WTC11 (cell line): Measurements from ENCODE around the gene CDKN2AIP. TPM values are rescaled to one million over a fixed set of nuclear protein-coding genes. Genes with fewer than 3 reads are reported as not detected.

Source experiments
- ATAC-seq: fragments of 200-7000 bp; cut with Tn5 transposase; 2 replicates; pipeline ENCODE4 v1.10.0; 2021; ENCODE audit warnings: mild to moderate bottlenecking, moderate library complexity
- CTCF ChIA-PET: fragments of 300-600 bp; sonication (Branson Sonifier 250); formaldehyde crosslinking; loops from one replicate; lab custom pipeline; 2021; ENCODE audit warnings: antibody characterized with exemption; lab: Charles Lee
- POLR2A ChIA-PET: fragments of 350-600 bp; sonication (Branson Sonifier 250); formaldehyde crosslinking; loops from one replicate; lab custom pipeline; 2021; ENCODE audit warnings: antibody characterized with exemption; lab: Charles Lee
- DNase-seq: peaks from one replicate; pipeline ENCODE4 v3.0.0; 2021; ENCODE audit warnings: low spot score
- H3K27ac Mint-ChIP-seq: 2 replicates; pipeline ENCODE4 v1.8.0; 2021; ENCODE audit warnings: mixed read lengths
- H3K27me3 Mint-ChIP-seq: 2 replicates; pipeline ENCODE4 v1.8.0; 2021; ENCODE audit warnings: low read depth, mild to moderate bottlenecking, moderate library complexity, mixed read lengths
- H3K36me3 Mint-ChIP-seq: 2 replicates; pipeline ENCODE4 v1.8.0; 2021; ENCODE audit warnings: mixed read lengths
- H3K4me1 Mint-ChIP-seq: 2 replicates; pipeline ENCODE4 v1.8.0; 2022; ENCODE audit warnings: mixed read lengths
- H3K4me3 Mint-ChIP-seq: 2 replicates; pipeline ENCODE4 v1.8.0; 2021; ENCODE audit warnings: mild to moderate bottlenecking, moderate library complexity, mixed read lengths
- H3K9me3 Mint-ChIP-seq: 2 replicates; pipeline ENCODE4 v1.8.0; 2021; ENCODE audit warnings: mixed read lengths
- AR ChIP-seq: fragments of 250-450 bp; sonication (Bioruptor Pico); IDR thresholded peaks from 2 replicates; pipeline ENCODE4 v1.9.0; 2021; ENCODE audit warnings: mild to moderate bottlenecking
- ATF2 ChIP-seq: sonication (generic); formaldehyde crosslinking; IDR thresholded peaks from 2 replicates; pipeline ENCODE4 v1.8.1; 2022; ENCODE audit warnings: low read depth, missing genetic modification reagents, borderline replicate concordance
- CREB1 ChIP-seq: sonication (generic); formaldehyde crosslinking; IDR thresholded peaks from 2 replicates; pipeline ENCODE4 v1.8.0; 2023; ENCODE audit warnings: mild to moderate bottlenecking, missing genetic modification reagents
- ETV6 ChIP-seq: sonication (generic); formaldehyde crosslinking; IDR thresholded peaks from 2 replicates; pipeline ENCODE4 v1.8.1; 2022; ENCODE audit warnings: mild to moderate bottlenecking, missing genetic modification reagents
- GABPB1 ChIP-seq: sonication (generic); formaldehyde crosslinking; IDR thresholded peaks from 2 replicates; pipeline ENCODE4 v1.8.1; 2023; ENCODE audit warnings: mild to moderate bottlenecking, missing genetic modification reagents
- IRF2 ChIP-seq: sonication (generic); formaldehyde crosslinking; IDR thresholded peaks from 2 replicates; pipeline ENCODE4 v1.8.0; 2022; ENCODE audit warnings: low read depth, missing genetic modification reagents, borderline replicate concordance
- NR3C1 ChIP-seq: sonication (generic); formaldehyde crosslinking; conservative IDR thresholded peaks from 2 replicates; pipeline ENCODE4 v1.8.1; 2023; ENCODE audit warnings: low read depth, mild to moderate bottlenecking, missing genetic modification reagents
- SP1 ChIP-seq: sonication (generic); formaldehyde crosslinking; conservative IDR thresholded peaks from 2 replicates; pipeline ENCODE4 v1.8.1; 2022; ENCODE audit warnings: missing genetic modification reagents
- TCF7 ChIP-seq: sonication (generic); formaldehyde crosslinking; IDR thresholded peaks from 2 replicates; pipeline ENCODE4 v1.8.0; 2022; ENCODE audit warnings: mild to moderate bottlenecking, low read depth, missing genetic modification reagents, moderate library complexity
- TEAD4 ChIP-seq: sonication (generic); formaldehyde crosslinking; IDR thresholded peaks from 2 replicates; pipeline ENCODE4 v1.8.0; 2022; ENCODE audit warnings: mild to moderate bottlenecking, missing genetic modification reagents
- TP53 ChIP-seq: sonication (generic); formaldehyde crosslinking; IDR thresholded peaks from 2 replicates; pipeline ENCODE4 v1.8.1; 2023; ENCODE audit warnings: mild to moderate bottlenecking, missing genetic modification reagents
- ZNF425 ChIP-seq: fragments of 250-450 bp; sonication (Bioruptor Pico); conservative IDR thresholded peaks from 2 replicates; pipeline ENCODE4 v1.9.0; 2021; ENCODE audit warnings: mild to moderate bottlenecking
- total RNA-seq: library from RNA; stranded (reverse); gene quantifications from 3 replicates; pipeline ENCODE4 v1.2.3, GENCODE V29; 2021
- TF ChIP-seq, protein P1 (sequence below): sonication (generic); formaldehyde crosslinking; IDR thresholded peaks from 2 replicates; pipeline ENCODE4 v1.8.0; 2022; ENCODE audit warnings: mild to moderate bottlenecking, missing genetic modification reagents
- TF ChIP-seq, protein P2 (sequence below): sonication (generic); formaldehyde crosslinking; IDR thresholded peaks from 2 replicates; pipeline ENCODE4 v1.8.1; 2023; ENCODE audit warnings: mild to moderate bottlenecking, moderate library complexity, missing genetic modification reagents

The CDKN2AIP gene
- total RNA-seq, 1 experiment from 2014 or later: 13.7 TPM

DNA sequence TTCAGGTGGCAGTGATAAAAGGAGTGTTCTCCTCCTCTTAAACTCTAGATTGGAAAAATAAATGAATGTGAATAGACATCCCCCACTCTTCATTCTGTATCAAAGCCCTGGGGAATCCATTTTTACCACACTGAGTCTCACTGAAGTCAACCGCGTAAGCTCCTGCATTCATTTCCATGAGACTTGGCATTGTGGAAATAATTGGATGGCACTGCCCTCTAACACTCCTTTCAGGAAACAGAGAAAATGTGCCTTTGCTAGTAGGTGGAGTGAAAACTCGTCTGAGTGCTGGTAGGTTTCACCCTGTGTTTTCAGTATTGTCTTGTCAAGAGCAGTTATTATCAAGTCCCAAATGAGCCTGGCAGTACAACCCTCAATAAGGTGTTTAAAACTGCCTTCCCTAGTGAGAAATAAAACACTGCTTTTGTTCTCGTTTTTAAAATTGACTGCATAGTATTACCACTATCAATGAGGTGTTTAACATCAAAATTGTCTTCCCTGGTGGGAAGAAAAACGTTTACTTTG lies 9.7 kb upstream of the CDKN2AIP start:
- H3K4me1 Mint-ChIP-seq: peaks cover 35% of the 10 kb centered on the region
- H3K9me3 Mint-ChIP-seq: peaks cover 15% of the 10 kb centered on the region
- DNase-seq (no peak), ATAC-seq (no peak)
- peaks cover 18% of the 10 kb centered on the region for H3K36me3 Mint-ChIP-seq
- POLR2A ChIA-PET: no interaction called here
- no peak overlapping the region for H3K4me3 Mint-ChIP-seq
- peaks cover 14% of the 10 kb centered on the region for H3K27me3 Mint-ChIP-seq
- TF ChIP-seq, protein P1, sequence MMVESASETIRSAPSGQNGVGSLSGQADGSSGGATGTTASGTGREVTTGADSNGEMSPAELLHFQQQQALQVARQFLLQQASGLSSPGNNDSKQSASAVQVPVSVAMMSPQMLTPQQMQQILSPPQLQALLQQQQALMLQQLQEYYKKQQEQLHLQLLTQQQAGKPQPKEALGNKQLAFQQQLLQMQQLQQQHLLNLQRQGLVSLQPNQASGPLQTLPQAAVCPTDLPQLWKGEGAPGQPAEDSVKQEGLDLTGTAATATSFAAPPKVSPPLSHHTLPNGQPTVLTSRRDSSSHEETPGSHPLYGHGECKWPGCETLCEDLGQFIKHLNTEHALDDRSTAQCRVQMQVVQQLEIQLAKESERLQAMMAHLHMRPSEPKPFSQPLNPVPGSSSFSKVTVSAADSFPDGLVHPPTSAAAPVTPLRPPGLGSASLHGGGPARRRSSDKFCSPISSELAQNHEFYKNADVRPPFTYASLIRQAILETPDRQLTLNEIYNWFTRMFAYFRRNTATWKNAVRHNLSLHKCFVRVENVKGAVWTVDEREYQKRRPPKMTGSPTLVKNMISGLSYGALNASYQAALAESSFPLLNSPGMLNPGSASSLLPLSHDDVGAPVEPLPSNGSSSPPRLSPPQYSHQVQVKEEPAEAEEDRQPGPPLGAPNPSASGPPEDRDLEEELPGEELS (CRISPR knock-in tag): no peak
- no peak for TF ChIP-seq ZNF425 (CRISPR knock-in tag)
- TF ChIP-seq SP1 (CRISPR knock-in tag): no peak
- TF ChIP-seq AR: no peak
- no peak for TF ChIP-seq TCF7 (CRISPR knock-in tag)
- TF ChIP-seq, protein P2, sequence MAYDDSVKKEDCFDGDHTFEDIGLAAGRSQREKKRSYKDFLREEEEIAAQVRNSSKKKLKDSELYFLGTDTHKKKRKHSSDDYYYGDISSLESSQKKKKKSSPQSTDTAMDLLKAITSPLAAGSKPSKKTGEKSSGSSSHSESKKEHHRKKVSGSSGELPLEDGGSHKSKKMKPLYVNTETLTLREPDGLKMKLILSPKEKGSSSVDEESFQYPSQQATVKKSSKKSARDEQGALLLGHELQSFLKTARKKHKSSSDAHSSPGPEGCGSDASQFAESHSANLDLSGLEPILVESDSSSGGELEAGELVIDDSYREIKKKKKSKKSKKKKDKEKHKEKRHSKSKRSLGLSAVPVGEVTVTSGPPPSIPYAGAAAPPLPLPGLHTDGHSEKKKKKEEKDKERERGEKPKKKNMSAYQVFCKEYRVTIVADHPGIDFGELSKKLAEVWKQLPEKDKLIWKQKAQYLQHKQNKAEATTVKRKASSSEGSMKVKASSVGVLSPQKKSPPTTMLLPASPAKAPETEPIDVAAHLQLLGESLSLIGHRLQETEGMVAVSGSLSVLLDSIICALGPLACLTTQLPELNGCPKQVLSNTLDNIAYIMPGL (CRISPR knock-in tag): no peak
- TF ChIP-seq IRF2 (CRISPR knock-in tag): no peak
- TF ChIP-seq NR3C1: no peak
- no peak for TF ChIP-seq GABPB1 (CRISPR knock-in tag)
- TF ChIP-seq ATF2 (CRISPR knock-in tag): no peak
- TF ChIP-seq TEAD4 (CRISPR knock-in tag): no peak
- no peak for TF ChIP-seq TP53 (CRISPR knock-in tag)
- TF ChIP-seq, all 79 proteins: peak for 0
- no peak overlapping the region for H3K27ac Mint-ChIP-seq
- CTCF ChIA-PET: no interaction called here

DNA sequence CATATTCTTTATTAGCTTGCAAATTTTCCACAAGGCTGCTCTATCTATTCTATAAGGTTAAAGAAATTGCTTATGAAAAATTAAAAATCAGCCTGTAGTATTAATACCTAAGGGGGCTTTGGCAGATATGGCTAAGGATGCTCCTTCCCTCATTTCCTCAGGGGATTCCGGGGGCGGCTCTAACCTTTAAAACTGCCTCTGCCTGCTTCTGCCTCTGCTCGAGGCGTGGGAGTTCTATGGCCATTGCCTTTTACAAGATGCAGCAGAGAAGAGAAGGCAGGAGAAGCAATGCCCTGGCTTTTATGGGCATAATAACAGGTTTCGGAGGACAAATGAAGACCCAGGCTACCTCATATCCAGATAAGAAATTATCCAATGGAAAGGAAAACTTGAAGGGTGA lies 8.6 kb upstream of the CDKN2AIP start:
- TF ChIP-seq CREB1 (CRISPR knock-in tag) (no peak), ETV6 (CRISPR knock-in tag) (no peak), ZNF425 (CRISPR knock-in tag) (no peak)
- no peak overlapping the region for H3K27ac Mint-ChIP-seq
- CTCF ChIA-PET: no interaction called here

More for the DNA sequence above, 8.6 kb upstream of the CDKN2AIP start:
- Mint-ChIP-seq H3K27me3 (peaks cover 14% of the 10 kb centered on the region), H3K4me1 (peaks cover 32% of the 10 kb centered on the region), H3K9me3 (peaks cover 15% of the 10 kb centered on the region), H3K36me3 (peaks cover 18% of the 10 kb centered on the region), H3K4me3 (no peak overlapping the region)
- POLR2A ChIA-PET: no interaction called here
- no peak for ATAC-seq
- no peak for DNase-seq
